Transverse colon (tissue), 4 donors: ENCODE results near the gene SPATA6L. TPM values are rescaled to one million over a fixed set of nuclear protein-coding genes. Genes with fewer than 3 reads are reported as not detected.

ENCODE experiments used
- DNase-seq: peaks from one replicate; pipeline ENCODE4 v3.0.0-alpha.2; 2019
- H3K27ac ChIP-seq, 4 donors: fragments of 200-600 bp; sonication (generic); 2 replicates each; pipeline ENCODE4 v1.5.1; 2016 to 2018; ENCODE audit warnings: inconsistent platforms in 4 of 4
- H3K27me3 ChIP-seq: fragments of 200-600 bp; sonication (generic); 2 replicates; pipeline ENCODE4 v1.5.1; 2017; ENCODE audit warnings: inconsistent platforms
- H3K36me3 ChIP-seq, 4 donors: fragments of 200-600 bp; sonication (generic); 2 replicates each; pipeline ENCODE4 v1.5.1; 2017 to 2019; ENCODE audit warnings: inconsistent platforms in 4 of 4
- H3K4me1 ChIP-seq, 4 donors: fragments of 200-600 bp; sonication (generic); 2 replicates each; pipeline ENCODE4 v1.5.1; 2017 to 2020; ENCODE audit warnings: inconsistent platforms in 4 of 4
- H3K4me3 ChIP-seq, 4 donors: fragments of 200-600 bp; sonication (generic); 1 replicate in 1 of 4; 2 replicates in 3 of 4; pipeline versions ENCODE4 v1.5.1 to v1.6.1; 2017 to 2019; ENCODE audit warnings: inconsistent platforms in 4 of 4
- H3K9me3 ChIP-seq, 2 donors: fragments of 200-600 bp; sonication (generic); 2 replicates each; pipeline ENCODE4 v1.5.1; 2017 to 2019; ENCODE audit warnings: inconsistent platforms in 2 of 2
- EP300 ChIP-seq: sonication (generic); formaldehyde crosslinking; IDR thresholded peaks from one replicate; pipeline ENCODE4 v1.6.1; 2017; ENCODE audit warnings: antibody characterized with exemption, low read depth
- POLR2A ChIP-seq: fragments of 450-650 bp; IDR thresholded peaks from one replicate; pipeline ENCODE4 v1.6.1; 2016; ENCODE audit warnings: antibody characterized with exemption, mild to moderate bottlenecking, moderate library complexity
- POLR2AphosphoS5 ChIP-seq, 3 donors: sonication (generic); formaldehyde crosslinking; IDR thresholded peaks; one replicate each; pipeline ENCODE4 v1.6.1; 2016; ENCODE audit warnings: antibody characterized with exemption in 3 of 3
- WGBS, 2 donors: methylation state at CpG; one replicate each; pipeline ENCODE4 v1.1.5; 2018; ENCODE audit warnings: low coverage in 1 of 2; 5-methylcytosine and 5-hydroxymethylcytosine counted together
- in situ Hi-C, 4 donors: fragments of 200-750 bp; cut with MboI; loops; one replicate each; pipeline versions ENCODE4 v1.15.0 to v1.15.1; 2017; ENCODE audit warnings: low sequenced_read_pairs in 3 of 4, low pct_ligation_motif_present in 1 of 4, low pct_unique_long_range_greater_than_20kb in 1 of 4
- intact Hi-C: fragments of 100-400 bp; cut with DNase I; formaldehyde crosslinking; loops from one replicate; pipeline ENCODE4 v1.15.1; 2023; ENCODE audit warnings: low total_unique reads
- total RNA-seq, 4 donors: library from RNA; depleted of rRNA; stranded (reverse); fragments of >200 nt; gene quantifications; one replicate each; pipeline ENCODE4 v1.1.0, GENCODE V29; 2016
- TF ChIP-seq, protein P1 (sequence below), 5 experiments: fragments of 200-600 bp in 3 of 5; fragments of 450-650 bp in 2 of 5; sonication (generic) in 3 of 5; IDR thresholded peaks; 1 replicate in 2 of 5; 2 replicates in 3 of 5; pipeline ENCODE4 v1.5.1; 2016 to 2017; ENCODE audit warnings: antibody characterized with exemption in 5 of 5, inconsistent platforms in 3 of 5, mild to moderate bottlenecking in 2 of 5, moderate library complexity in 1 of 5

Gene SPATA6L
- total RNA-seq, 4 donors from 2014 or later, result 1.9 to 13.2 (median 5.5) TPM; not detected in 1

DNA sequence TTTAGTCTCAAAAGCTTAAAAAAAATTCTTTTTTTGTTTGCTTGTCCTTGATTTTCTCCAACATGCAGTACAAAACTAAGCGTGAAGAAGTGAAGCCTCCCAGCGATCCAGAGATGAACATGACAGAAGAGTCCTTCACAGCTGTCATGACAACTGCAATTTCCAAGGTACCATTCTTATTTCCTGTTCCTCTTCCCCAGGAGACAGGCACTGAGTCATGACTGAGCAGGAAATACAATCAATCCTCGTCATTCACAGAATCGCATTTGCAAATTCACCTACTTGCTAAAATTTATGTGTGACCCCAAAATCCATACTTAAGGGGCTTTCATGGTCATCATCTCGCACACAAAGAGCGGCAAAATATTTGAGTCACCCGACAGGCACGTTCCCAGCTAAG is 98.7 kb downstream of the SPATA6L start:
- no peaks in the 10 kb centered on the region for H3K36me3 ChIP-seq
- intact Hi-C loops, result no loop called here
- TF ChIP-seq POLR2AphosphoS5 (IDR thresholded peaks at IDR 0.05) (no peak), POLR2A (no peak), EP300 (no peak)
- TF ChIP-seq, protein P1, sequence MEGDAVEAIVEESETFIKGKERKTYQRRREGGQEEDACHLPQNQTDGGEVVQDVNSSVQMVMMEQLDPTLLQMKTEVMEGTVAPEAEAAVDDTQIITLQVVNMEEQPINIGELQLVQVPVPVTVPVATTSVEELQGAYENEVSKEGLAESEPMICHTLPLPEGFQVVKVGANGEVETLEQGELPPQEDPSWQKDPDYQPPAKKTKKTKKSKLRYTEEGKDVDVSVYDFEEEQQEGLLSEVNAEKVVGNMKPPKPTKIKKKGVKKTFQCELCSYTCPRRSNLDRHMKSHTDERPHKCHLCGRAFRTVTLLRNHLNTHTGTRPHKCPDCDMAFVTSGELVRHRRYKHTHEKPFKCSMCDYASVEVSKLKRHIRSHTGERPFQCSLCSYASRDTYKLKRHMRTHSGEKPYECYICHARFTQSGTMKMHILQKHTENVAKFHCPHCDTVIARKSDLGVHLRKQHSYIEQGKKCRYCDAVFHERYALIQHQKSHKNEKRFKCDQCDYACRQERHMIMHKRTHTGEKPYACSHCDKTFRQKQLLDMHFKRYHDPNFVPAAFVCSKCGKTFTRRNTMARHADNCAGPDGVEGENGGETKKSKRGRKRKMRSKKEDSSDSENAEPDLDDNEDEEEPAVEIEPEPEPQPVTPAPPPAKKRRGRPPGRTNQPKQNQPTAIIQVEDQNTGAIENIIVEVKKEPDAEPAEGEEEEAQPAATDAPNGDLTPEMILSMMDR (IDR thresholded peaks at IDR 0.05), result no peak
- no peaks in the 10 kb centered on the region for H3K27me3 ChIP-seq
- no peak overlapping the region for H3K27ac ChIP-seq
- H3K9me3 ChIP-seq, result no peaks in the 10 kb centered on the region
- no peak overlapping the region for H3K4me3 ChIP-seq
- no peaks in the 10 kb centered on the region for H3K4me1 ChIP-seq
- in situ Hi-C loops, result no loop called here
- no peak for DNase-seq
- WGBS, 2 donors, result 92 to 94% methylated on average over 7 to 8 of the region's 8 CpGs

DNA sequence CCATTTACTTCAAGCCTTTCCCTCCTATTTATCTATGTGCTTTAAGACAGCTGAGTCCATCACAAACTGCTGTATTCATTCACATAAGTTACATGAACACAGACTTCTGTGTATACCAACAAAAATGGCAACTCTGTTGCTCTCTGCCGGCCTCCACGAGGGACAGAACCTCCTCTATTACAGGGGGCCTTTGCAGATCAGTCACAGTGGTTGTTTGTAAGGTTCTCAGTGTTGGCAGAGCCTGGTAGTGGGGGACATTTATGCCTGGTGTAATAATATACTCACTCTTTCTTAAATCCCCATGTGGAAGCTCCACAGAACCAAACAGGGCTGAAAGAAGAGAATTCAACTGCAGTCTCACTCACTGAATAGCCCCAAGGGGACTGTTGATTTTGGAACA is 99.5 kb downstream of the SPATA6L start:
- no peak overlapping the region for H3K4me3 ChIP-seq
- no peak for DNase-seq
- H3K27me3 ChIP-seq, result no peaks in the 10 kb centered on the region
- no peak overlapping the region for H3K27ac ChIP-seq
- H3K4me1 ChIP-seq, result no peaks in the 10 kb centered on the region
- no peaks in the 10 kb centered on the region for H3K9me3 ChIP-seq
- TF ChIP-seq POLR2AphosphoS5 (IDR thresholded peaks at IDR 0.05) (no peak), EP300 (no peak), POLR2A (no peak)
- TF ChIP-seq, protein P1 (IDR thresholded peaks at IDR 0.05), result no peak
- intact Hi-C loops, result no loop called here
- in situ Hi-C loops, result no loop called here
- H3K36me3 ChIP-seq, result no peaks in the 10 kb centered on the region
- 40 to 89% methylated on average over 1 to 2 of the region's 2 CpGs for WGBS, 2 donors

DNA sequence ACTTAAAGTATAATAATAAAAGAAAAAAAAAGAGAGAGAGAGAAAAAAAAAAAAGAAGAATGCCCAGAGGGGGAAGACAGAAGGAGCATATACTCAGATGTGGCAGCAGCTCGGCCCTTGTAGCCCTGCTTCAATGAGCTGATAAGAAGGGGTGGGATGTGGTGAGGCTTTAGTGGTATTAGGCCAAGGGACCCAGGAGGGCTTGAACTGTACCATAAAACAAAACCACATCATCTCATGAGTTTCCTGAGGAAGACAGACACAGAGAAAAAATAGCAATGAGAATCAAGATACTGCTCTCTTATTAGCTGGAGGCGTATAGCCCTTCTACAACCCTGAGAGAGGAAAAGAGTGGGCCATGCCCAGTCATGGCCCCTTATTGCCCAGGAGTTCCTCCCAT is 103.2 kb downstream of the SPATA6L start:
- H3K4me3 ChIP-seq, result no peak overlapping the region
- H3K9me3 ChIP-seq, result no peaks in the 10 kb centered on the region
- 89 to 90% methylated on average over 2 of the region's 2 CpGs for WGBS, 2 donors
- in situ Hi-C loops, result no loop called here
- no peak for DNase-seq
- H3K27me3 ChIP-seq, result no peaks in the 10 kb centered on the region
- TF ChIP-seq EP300, result no peak
- TF ChIP-seq, protein P1 (IDR thresholded peaks at IDR 0.05), result no peak
- TF ChIP-seq POLR2A, result no peak
- no peak for TF ChIP-seq POLR2AphosphoS5 (IDR thresholded peaks at IDR 0.05)
- no peaks in the 10 kb centered on the region for H3K4me1 ChIP-seq
- intact Hi-C loops, result no loop called here
- no peaks in the 10 kb centered on the region for H3K36me3 ChIP-seq
- no peak overlapping the region for H3K27ac ChIP-seq

DNA sequence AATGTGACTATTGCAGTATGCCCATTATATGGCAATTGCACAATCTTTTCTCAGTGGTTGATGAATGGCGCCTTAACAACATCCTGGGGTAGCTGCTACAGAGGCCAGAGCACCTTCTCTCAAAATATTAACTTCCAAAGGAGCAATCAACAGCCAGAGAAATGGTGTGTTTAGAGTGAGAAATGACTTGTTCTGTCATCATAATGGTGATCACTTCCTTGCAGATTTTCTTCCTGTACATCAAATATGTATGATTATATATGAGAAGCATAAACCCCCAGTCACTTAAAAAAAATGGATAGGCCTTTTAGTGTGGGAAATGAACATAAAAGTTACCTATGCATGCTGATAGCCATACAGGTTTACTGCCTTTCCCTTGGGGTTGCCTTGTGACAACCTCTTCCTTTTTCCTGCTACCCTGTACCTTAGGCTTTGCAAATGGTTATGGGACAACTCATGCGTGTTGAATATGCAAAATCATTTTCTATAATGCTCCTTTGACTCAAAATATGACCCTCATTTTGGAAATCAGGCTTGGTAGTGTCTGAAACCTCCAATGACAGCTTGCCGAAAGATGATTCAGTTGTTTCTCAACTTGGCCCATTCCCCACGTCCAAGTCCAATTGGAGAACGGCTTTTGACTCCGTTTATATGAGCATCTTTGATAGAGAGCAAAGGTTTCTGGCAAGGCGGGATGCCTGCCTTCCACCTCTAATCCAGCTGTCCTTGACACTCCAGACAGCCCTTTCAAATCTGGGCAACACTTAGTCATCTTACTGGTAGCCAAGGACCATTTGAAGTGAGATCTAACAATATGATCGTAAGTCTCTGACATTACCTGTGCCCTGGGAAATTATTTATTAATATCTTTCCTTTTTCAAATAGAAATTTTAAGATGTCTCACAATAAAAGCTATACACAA is 106.8 kb downstream of the SPATA6L start:
- Histone ChIP-seq H3K27me3 (no peaks in the 10 kb centered on the region), H3K4me1 (no peaks in the 10 kb centered on the region), H3K9me3 (no peaks in the 10 kb centered on the region), H3K27ac (peak overlapping the region in 2 of 4 donors; percentile 16 to 23), H3K4me3 (no peak overlapping the region), H3K36me3 (no peaks in the 10 kb centered on the region)
- in situ Hi-C loops (no loop called here), intact Hi-C loops (no loop called here)
- no peak for TF ChIP-seq POLR2AphosphoS5 (IDR thresholded peaks at IDR 0.05)
- TF ChIP-seq, protein P1 (IDR thresholded peaks at IDR 0.05), result no peak
- no peak for DNase-seq
- 67 to 88% methylated on average over 4 to 8 of the region's 8 CpGs for WGBS, 2 donors
